ENCODE data around the gene PRMT3.
"Not testable (repeated sequence)": the region's sequence is repeated elsewhere in the genome, so short reads cannot be mapped to it uniquely, and the experiment has no call there.

PRMT3 gene

DNA sequence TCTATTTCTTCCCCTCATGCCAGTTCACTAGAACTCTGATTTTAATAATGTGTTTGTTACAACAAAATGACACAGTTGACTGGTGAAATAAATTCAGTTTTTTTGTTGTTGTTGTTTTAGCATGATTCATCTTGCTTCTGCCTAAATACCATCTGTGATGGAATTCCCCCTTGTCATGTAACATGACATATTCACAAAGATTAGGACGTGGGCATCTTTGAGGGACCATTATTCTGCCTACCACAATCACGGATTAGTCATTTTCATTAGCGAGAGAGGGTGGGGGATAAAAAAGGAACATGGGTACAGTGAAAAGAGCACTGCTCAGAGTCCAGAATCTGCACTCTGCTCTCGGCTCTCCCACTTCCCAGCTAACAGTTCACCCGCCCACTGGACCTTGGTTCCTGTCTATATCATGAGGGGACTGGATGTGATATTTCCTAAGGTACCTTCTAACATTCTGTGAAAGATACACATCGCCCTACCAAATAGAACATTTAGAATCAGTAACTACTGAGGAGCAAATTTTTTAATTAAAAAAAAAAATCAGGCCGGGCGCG lies 12.7 kb upstream of the PRMT3 start:
- no peak for DNase-seq (ENCODE audit: low read depth)

DNA sequence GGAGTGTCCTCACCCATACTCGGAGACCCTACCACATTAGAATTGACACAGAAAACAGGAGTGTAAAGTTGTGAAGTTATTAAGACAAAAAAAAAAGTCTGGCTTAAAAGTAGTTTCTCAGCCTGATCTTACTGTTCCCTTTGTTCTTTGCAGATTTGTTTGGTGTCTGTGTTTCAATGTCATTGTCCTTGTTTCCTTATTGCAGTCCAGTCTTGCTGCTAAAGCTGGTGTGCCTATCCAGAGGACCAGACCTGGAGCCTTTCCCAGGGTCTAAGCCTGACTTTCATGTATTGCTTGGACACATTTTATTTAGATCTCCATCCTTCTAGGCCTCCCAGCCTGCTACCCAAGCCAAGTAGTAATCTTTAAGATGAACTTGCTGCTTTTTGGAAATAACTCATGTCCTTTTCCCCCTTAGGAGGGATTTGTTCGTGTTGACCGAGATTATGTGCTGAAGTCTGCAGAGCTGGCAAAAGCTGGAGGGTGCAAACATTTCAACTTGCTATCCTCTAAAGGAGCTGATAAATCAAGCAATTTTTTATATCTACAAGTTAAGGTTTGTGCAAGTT lies 11.3 kb upstream of the PRMT3 start:
- DNase-seq (ENCODE audit: low read depth) = no peak

DNA sequence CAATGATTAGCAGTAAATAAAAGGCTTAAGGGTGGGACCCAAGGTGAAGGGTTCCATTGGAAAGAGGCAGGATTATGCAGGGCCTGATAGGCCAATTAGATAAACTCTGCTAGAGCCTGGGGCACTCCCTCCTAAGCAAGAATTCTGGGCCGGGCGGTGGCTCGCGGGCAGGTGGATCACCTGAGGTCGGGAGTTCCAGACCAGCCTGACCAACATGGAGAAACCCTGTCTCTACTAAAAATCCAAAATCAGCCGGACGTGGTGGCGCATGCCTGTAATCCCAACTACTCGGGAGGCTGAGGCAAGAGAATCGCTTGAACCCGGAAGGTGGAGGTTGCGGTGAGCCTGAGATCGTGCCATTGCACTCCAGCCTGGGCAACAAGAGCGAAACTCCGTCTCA lies 1.5 kb upstream of the PRMT3 start:
- not testable (repeated sequence) for DNase-seq (ENCODE audit: low read depth)

DNA sequence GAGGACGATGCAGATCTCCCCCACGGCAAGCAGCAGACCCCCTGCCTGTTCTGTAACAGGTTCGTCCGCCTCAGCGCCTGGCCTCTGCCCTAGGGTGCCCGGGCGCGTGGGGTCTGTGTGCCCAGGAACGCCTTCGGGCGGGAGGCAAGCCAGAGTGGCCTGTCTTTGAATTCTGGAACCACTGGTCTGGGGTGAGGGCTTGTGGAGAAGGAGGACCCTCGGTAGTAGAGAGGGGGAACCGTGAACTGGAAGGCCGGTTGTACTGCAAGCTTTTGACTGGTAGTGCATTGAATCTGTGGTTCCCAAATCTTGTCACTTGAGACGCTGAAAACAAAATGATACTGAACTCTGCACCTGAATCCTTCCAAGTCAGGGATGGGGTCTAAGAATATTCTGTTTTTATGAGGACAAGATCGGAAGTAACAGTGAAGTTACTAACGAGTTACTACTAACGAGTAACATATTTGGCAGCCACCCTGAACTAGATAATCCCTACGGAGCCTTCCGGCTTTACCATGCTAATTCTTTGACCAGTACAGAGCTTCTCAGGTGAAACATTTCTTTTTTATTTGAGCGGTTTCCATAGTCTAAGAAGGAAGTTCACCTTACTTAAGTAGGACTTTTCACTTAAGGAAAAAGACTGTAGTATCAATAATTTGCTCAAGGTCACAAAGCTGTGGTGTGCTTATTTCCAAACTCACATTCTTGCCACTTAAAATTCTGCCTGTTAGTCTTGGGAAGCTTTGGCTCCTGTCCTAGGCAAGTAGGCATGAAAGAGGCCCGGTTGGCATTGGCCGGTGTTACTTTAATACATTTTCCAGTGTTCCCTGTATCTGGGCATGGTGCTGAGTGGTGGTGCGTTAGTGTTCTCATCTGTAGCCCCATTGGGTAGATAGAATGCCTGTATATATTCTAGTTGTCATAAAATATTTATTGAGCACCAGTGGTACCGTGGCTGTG lies 860 bp downstream of the PRMT3 start:
- DNase-seq (ENCODE audit: low read depth) = peak; percentile 13

DNA sequence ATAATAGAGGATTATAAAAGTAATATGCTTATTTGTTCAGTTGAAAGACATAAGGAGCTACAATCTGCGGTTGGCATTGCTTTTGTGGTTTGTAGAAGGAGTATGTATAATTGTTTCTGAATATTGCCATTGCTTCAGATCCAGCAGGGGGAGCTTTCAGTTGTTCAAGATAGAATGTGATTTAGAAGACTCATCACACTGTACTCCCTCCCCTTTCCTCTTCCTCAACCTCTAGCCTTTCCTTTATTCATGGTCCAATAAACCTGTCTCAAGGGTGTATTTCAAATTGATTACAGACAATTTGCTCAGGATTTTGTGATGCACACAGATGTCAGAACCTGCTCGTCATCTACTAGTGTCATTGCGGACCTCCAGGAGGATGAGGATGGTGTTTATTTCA lies 9.8 kb downstream of the PRMT3 start:
- no peak for DNase-seq (ENCODE audit: low read depth)

DNA sequence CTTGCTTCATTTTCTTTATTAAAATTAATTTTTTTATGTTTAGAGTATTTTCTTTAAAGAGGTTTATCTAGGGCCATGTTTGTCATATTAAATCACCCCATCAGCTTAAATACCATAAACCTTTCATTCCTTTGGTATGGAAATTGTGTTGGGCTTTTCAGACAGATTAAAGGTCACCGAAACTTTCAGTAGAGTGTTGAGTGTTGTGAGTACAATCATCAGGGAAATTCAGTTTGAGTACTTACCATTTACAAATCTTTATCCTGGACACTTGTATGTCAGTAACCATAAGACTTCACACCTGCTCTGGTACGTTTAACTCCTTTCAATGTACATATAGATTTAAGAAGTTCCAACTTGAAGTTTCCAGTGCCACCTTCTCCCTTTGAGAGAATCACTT lies 12.0 kb downstream of the PRMT3 start:
- no peak for DNase-seq (ENCODE audit: low read depth)

DNA sequence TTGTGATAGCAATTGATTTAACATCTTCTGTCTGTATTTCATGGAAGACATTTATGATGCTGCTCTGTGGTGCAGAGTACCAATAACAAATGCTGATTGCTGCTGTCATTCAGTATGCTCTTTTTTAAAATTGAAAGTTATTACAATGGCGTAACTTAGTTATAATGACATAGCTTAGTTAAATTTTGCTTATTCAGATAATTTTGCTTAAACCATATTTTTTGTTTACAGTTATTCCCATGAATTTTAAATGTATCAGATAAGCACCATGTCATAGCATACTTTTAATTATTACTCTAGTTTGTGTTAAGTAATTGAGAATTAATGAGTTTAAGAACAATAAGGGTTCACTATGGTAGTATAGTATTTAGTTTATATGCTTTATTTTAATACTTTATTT lies 15.5 kb downstream of the PRMT3 start:
- DNase-seq (ENCODE audit: low read depth) = no peak

DNA sequence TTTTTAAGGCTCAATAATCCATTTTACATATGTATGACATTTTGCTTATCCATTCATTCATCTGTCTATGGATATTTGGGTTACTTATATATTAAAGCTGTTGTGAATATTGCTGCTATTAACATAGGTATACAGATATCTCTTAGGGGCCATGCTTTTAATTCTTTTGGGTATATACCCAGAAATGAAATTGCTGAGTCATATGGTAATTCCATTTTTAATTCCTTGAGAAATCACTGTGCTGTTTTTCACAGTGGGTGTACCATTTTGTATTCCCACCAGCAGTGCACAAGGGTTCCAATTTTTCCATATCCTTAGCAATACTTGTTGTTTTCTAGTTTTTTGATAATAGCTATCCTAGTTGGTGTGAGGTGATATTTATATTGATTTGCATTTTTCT lies 19.0 kb downstream of the PRMT3 start:
- DNase-seq (ENCODE audit: low read depth) = no peak

DNA sequence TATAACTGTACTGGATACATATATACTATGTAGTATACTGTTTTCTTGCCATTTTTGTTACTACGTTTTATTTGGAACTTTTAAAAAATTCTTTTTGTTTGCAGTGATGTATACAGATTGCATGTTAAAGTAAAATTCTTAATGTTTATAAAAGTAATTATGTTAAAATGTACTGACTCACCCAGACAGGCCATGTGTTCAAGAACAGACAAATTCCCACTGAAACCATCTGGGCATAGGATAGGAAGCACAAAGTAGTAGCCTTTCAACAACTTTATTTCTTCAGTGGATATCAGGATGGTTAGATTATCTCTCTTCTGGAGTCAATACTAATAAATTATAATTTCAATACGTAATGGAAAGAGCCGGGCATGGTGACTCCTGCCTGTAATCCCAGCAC lies 19.8 kb downstream of the PRMT3 start:
- DNase-seq (ENCODE audit: low read depth) = no peak

DNA sequence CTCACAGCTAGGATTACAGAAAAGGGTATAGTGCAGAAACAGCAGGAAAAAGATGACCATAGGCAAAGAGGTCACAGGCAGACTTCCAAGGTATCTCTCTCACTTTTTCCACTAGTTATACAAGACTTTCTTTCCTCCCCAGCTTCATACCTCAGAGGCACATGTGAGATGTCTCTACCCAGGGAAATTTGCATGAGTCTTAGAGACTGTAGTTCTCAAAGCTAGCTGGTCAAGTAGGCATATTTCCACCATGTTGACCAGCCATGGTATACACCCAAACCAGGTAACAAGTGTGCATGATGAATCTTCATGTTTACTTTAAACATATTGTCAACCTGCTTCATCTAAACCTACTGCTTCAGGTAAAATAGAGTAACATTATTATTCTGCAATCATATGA lies 27.9 kb downstream of the PRMT3 start:
- no peak for DNase-seq (ENCODE audit: low read depth)

DNA sequence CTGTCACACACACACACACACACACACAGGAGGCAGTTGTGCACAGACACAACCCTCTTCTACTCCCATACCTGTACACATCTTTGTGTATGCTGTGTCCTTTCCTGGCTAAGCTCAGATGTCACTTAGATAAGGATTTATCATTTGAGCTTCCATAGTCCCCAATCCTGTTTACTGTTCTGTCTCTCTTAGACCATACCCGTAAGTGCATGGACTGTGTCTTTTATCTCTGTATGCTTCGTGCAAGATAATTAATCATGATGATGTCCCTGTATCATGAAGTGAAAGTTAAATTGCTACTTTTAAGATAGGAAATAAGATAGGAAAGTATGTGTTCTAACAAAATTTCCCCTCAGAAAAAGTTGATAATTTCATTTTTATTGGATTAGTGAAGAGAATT lies 30.3 kb downstream of the PRMT3 start:
- no peak for DNase-seq (ENCODE audit: low read depth)

DNA sequence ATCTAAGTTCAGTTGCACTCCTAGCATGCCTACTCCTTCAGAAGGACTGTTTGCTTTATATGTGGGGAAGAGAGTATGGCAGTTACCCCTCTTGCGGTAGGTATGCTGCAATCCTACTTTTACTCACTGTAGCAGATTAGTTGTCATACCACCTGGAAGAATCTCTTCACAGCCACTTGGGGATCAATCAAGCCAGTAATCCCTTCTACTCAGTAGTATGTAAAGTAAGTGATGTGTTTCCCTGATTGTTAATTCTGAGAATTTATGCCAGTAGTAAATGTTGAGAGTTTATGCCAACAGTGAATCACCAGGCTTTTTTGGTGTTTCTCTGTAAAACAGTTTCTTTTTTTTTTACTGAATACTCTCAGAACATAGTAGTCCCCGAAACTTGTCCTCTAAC lies 34.4 kb downstream of the PRMT3 start:
- no peak for DNase-seq (ENCODE audit: low read depth)

DNA sequence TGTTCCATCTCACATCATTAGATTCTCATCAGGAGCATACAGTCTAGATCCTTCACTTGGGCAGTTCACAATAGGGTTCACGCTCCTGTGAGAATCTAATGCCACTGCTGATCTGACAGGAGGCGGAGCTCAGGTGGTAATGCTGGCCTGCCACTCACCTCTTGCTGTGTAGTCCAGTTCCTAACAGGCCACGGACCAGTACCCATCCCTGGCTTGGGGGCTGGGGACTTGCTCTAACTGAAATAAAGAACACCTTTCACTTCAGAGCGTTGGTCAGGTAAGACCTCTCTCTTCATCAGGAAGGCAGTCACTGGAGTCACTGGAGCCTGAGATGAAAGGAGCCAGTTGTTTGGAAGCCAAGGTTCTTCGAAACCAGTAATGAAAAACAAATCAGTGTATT lies 41.7 kb downstream of the PRMT3 start:
- DNase-seq (ENCODE audit: low read depth) = no peak

DNA sequence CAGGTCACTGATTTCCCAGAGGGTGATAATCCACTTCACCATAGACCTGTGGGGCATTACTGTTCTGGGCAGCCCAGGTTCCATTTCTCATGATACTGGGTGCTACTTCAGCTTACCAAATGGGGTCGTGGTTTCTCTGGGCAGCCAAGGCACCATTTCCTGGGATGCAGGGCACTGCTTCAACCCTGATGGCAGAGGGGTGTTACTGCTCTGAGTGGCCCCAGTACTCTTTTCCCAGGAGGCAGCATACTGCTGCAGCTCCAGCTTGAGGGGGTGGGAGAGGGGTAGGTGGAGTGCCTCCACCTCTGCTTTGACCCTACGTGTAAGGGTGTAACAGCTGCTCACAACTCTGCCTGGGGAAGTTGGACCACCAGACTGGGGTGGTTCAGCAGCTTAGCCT lies 51.1 kb downstream of the PRMT3 start:
- no peak for DNase-seq (ENCODE audit: low read depth)

DNA sequence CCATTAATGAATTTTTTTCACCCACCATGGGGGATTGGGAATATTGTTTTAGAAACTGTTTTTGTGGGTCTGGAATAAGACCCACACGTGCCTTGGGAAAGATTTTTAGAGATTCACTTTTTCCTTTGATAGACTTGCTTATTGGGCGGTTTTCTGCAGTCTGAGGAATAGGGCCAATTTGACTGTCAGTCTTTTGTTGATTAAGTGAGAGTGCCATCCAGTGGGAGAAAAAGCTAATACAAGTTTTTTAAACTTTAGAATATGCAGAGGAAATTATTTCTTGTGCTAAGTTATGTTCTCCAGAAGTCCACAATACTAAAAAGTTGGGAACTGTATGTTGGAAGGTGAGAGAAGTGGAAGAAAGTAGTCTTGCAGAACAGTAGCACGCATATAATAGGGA lies 56.1 kb downstream of the PRMT3 start:
- no peak for DNase-seq (ENCODE audit: low read depth)

DNA sequence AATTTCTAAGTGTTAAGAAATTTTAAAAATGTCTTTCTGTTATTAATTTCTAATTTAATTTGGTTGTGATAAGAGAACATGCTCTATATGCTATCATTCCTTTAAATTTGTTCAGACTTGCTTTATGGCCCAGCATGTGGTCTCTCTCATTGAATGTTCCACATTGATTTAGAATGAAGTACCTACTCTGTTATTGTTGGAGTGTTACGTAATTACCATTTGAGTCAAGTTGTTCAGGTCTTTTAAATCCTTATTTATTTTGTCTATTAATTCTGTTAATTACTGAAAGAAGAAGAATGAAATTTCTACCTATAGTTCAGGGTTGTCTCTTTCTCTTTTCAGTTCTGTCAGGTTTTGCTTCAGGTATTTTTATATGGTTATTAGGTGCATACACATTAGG lies 57.0 kb downstream of the PRMT3 start:
- no peak for DNase-seq (ENCODE audit: low read depth)

DNA sequence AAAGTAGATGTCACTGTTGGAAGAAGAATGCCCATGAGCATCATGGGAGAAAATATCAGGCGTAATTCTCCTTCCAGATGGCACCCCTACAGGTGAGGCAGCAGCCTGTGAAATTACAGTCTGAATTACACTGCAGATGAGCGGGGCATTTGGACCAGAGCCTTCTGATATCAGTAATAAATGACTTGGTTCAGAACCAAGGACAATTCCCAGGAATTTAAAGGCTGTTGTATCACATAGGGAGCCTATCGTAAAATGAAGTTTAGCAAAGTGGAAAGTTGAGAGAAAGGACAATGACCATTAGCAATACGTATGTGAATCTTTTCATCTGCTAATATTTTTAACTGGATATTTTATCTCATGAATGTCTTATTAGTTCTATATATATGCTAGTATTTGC lies 61.3 kb downstream of the PRMT3 start:
- DNase-seq (ENCODE audit: low read depth) = no peak

DNA sequence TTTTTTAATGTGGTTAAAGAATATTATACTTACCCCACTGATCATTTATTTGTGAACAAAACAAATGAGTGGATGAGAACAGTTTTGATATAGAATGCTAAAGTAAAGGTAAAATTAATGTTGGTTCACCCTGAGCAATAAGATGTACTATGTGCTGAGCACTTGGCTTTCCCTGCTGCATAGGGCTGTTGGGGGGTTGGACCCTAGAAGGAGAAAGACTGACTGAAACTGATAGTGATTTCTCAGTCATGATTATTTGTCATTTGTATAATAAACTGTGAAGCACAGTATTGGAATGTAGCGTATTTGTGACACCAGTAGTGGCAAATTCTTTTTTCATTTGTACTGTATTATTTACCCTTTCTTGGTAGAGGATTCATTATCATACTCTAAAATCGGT lies 63.3 kb downstream of the PRMT3 start:
- DNase-seq (ENCODE audit: low read depth) = no peak

DNA sequence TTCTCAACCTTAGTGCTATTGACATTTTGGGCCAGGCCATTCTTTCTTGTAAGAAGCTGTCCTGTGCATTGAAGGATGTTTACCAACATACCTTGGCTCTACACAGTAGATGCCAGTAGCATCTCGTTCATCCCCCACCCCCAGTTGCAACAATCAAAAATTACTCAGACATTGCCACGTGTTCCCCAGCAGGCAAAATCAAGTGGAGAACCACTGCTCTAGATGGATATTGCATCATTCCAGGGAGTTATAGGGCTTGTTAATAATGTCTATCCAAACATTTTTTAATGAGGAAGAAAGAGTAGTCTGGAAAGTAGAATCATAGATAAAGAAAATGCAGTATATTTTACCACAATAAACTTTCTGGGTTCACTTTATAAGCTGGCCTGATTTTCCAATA lies 64.1 kb downstream of the PRMT3 start:
- DNase-seq (ENCODE audit: low read depth) = no peak

DNA sequence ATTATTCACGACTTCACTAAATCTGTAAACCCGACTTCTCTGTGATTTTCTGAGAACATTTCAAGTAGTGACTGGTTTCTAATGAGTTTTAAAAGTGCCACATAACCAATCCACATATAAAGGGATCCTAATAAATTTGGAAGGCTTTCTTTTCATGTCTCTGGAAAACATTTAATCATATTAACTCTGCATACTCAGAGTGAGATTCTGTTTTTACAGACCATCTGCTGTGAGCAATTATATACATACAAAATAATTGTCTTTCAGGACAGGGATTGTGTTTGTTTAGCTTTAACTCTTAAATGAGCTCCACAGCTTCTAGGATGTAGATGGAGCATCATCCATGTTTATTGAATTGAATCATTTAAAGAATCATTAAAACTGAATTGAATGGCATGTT lies 65.1 kb downstream of the PRMT3 start:
- DNase-seq (ENCODE audit: low read depth) = no peak

DNA sequence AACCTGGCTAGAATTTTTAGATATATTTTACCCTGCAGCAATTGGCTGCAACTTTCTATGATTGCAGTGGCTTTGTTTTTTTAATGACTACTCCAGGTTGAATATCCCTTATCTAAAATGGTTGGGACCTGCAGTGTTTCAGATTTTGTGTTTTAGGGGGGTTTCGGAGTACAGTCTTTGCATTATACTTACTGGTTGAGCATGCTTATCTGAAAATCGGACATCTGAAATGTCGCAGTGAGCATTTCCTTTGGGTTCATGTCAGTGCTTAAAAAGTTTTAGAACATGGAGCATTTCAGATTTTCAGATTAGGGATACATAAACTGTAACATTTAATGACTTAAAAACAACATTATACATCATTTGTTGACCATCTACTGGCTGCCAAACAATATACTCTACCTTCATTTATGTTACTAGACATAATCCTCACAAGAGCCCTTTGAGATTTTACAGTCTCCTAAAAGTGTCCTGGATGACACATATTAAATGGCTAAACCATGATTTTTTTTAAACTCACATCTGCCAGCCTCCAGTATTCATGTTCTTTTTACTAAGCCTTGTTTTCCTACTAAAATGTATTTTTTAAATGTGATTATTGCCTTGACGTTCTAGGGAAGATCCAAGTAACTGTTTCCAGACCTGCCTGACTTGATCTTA lies 66.3 kb downstream of the PRMT3 start:
- no peak for DNase-seq (ENCODE audit: low read depth)

DNA sequence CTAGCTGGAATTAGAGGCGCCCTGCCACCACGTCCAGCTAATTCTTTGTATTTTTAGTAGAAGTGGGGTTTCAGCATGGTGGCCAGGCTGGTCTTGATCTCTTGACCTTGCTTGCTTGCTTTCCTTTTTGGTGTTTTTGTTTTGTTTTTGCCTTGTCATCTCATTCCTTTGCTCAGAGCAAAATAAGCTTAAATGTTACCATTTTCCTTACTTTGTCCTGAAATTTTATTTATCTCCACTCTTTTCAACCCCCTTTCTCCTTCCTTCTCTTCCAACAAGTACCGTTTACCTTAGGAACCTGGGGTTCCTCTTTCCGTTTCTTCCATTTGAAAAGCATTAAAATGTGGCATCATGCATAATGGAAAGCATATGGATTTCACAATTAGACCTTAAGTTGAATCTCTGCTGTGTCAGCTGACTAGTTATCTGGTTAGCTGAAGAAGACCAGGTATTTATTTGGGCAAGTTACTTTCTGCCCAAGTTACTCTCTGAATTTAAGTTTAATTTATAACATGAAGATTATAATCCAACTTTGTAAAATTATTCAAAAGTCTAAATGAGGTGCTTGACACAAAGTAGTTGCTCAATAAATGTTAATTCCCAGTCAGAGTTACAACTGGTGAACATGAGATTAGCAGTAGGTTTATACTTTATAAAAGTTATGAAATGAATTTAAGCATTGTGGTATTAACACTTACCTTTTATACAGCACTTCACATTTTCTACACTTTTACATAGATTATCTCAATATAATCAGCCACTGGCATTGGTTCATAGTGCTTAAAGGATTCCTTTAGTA lies 69.7 kb downstream of the PRMT3 start:
- DNase-seq (ENCODE audit: low read depth) = no peak
